Fibroblast of skin of scalp (primary cell): Measurements from ENCODE around the gene COL23A1.
"Not testable (repeated sequence)": the region's sequence is repeated elsewhere in the genome, so short reads cannot be mapped to it uniquely, and the experiment has no call there.

Source experiments
- DNase-seq: peaks from one replicate; pipeline ENCODE4 v3.0.0-alpha.2; 2013

The COL23A1 gene

DNA sequence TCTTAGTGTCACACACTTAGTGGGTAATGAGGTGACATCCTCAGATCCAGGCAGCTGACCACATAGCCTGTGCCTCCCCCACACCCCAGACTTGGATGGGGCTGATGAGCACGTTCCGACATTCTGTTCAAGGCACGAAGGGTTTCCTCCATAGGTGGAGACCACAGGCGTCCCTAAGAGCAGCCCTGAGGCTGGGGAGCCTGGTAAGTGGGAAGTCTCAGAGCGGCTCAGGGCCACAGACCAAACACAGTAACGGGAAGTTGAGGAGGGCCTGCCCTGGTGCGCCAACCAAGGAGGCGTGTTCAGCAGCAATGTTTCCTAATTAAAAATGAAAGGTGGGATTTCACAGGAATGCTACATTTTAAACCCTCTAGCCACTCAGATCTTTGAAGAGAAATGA, 255.3 kb downstream of the COL23A1 start:
- DNase-seq, result no peak

DNA sequence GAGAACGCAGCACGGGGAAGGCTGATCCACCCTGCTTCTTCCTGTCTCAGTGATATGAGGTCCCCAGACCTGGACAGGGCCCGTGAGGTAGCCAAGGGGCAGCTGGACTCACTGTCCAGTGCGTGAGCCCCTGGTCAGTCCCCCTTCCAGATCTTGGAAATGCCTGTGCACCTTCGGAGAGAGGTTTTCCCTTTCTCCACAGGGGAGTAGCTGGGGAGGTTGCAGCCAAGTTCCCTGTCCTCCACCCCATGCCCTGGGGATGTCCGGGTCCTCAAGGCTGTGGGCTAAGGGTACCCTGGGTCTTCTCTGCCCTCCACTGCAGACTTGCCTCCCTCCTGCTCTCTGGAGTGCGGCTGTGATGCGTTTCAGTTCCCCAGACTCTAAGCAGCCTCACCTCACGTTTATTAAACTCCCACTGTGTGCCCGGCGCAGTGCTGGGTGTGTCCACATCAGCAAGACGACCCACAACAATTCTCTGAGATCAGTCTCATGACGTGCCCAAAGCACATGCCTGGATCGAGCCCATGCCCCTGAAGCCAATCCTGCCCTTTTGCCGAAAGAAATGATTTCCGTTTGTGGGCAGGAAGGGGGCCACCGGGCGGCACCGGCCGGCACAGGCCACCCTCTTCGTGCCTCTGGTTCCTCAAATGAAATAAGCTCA, 256.2 kb downstream of the COL23A1 start:
- no peak for DNase-seq

DNA sequence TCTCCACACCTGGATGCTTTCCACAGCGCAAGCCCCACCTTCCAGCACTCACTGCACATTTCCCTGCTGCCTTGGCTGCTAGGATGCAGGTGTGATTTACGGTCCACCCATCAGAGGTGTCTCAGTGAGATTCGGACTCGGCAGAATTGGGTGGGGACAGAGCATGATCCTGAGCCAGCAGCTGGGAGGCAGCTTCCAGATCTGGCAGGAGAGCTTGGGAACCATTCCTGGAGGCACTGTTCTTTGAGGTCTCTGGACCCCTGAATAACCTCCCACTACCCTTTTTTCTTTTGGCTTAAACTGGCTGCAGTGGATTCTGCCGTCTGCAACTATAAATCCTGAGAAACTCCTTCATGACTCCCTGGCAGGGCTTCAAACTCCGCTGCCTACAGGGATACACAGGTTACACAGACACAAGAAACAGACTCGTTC, 258.0 kb downstream of the COL23A1 start:
- no peak for DNase-seq

DNA sequence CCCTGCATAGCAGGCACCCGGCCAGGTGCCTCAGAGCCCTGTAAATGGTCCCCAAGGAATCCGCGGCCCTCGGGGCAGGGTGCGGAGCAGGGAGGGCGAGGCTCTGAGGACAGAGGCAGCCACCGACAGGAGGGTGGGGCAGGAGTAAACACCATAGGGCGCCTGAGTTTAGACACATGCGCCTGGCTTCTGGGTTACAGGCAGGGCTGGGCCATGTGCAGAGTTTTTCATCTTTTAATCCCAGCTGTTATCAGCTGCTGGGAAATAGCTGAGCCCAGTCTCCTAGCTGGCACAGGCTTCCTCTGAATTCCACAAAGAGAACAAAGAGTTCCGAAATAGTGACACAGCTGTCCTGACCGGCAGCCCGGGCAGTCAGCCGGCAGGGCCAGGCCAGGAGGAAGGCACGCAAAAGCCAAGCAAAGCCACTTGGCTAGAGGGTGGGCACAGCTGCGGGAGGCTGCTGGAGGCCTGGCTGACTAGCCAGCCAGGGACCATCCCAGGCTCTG, 258.6 kb downstream of the COL23A1 start:
- no peak for DNase-seq

DNA sequence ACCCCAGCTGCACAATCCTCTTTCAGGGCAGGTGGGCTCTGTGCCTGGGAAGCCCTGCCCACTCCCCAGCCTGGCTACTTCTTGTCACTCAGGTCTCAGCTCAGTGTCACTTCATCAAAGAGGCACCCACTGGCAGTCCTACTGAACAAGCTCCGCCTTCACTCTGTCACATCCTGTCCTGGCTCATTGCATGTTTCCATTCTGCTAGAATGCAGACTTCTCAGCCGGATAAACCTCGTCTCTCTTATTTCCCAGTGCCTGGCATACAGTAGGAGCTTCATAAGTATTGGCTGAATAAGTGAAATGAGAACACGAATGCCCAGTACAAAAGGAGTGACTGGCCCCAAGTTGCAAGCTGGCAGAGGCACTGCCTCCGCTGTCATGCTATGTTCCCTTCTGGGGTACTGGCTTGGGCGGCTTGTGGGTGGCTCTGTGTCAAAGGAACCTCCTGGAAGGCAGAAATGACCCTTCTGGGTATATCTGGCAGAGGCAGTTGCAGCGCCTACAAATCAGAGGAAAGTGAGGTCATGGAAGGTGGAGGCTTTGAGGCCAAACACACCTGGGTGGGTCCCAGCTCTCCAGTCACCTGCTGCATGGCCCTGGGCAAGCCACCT, 259.3 kb downstream of the COL23A1 start:
- no peak for DNase-seq

DNA sequence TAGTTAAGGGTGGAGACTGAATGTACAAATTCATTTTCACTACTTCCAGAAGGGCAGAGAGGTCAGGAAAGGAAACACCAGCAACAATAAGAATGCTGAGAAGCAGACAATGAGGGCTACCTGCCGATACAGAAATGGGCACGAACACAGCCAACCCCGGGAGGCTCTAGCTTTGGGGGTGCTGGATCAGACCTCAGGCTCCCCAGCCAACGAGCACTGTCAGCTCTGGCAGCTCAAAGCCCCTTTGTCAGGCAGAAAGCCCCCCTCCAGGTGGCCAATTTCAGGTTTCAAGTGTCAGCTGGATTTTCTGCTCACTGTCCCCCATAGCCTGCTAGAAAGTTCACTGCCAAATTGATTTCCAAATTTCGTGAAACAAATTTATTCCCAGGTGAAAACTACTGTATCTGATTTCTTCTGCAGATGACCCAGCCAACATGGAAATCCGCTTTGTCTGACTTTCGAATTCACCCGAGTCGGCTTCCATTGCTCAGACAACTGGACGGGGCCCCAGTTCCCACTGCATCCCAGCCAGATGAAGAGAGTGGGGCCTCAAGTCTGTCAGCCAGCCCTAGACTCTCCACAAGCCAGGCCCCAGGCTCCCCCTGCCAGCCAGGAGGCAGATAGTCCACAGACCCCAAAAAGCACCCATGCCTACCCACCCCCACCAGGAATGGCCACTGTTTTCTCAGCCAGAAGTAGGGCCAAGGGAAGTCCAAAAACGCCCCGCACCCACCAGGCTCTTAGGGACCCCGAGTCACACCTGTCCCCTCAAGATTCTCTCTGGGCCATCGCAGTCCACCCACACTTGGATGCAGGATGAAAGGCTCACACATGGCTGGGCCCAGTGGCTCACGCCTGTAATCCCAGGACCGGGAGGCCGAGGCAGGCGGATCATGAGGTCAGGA, 261.1 kb downstream of the COL23A1 start:
- DNase-seq, result no peak

DNA sequence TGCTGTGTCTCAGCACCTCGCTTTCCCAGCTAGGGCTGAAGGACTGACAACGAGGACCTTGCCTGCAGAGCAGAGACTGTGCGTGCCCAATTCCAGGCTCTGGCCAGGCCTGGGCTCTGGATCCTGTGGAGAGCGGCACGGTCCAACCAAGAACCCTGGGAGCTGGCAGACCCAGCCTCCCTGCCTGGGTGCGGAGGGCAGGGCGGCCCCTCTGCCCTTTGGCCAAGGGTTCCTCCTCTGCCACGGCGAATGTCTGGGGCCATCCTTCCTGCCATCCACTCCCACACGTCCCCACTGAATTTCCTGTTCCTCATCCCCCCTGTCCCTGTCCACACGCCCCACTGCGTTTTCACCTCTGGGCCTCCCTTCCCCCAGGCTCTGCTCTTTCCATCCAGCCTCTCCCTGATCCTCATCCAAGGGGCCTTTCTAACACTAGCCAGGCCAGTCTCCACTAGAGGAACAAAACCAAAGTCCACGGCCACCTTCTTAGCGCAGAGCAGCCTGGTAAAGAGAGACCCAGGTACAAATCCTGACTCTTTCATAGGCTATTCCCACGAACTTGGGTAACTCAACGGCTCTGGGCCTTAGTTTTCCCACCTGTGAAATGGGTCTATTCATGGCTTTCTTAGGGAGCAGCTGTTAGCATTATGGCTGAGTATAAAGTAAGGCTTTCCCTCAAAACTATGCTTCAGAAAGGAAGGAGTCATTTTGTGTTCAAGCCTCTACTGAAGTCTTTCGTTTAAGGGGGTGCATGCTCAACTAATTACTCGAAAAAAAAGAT, 262.1 kb downstream of the COL23A1 start:
- DNase-seq, result no peak

DNA sequence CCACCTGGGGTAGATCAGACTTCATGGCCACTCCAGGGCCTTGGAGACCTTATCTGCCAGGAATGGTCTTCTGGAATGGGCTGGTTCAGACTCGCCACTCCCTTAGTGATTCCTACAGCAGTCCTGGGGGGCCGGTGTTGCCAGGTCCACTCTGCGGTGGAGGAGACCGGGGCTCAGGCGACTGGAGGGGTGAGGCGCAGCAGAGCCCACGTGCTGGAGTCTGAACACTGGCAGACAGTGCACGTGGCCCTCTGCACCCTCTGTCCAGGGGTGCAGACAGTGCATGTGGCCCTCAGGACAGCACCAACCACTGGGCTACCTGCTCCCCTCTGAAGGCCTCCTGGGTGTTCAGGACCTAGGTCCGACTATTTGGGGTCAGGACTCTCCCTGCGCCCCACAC, 262.7 kb downstream of the COL23A1 start:
- no peak for DNase-seq

DNA sequence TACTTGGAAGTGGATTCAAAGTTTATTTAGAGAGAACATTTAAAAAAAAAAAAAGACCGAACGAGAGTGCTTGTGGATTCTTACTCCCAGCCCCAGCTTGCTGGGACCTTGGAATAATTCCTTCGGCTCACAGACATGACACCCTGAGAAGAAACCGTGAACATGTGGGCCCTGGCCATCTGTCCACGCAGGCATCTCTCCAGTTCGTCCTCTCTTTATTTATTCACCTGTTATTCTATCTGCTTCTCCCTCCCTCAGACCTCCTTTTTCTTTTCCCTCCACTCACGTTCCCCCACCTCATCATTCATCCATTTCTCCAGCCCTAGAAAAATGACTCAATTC, 263.8 kb downstream of the COL23A1 start:
- DNase-seq, result no peak

DNA sequence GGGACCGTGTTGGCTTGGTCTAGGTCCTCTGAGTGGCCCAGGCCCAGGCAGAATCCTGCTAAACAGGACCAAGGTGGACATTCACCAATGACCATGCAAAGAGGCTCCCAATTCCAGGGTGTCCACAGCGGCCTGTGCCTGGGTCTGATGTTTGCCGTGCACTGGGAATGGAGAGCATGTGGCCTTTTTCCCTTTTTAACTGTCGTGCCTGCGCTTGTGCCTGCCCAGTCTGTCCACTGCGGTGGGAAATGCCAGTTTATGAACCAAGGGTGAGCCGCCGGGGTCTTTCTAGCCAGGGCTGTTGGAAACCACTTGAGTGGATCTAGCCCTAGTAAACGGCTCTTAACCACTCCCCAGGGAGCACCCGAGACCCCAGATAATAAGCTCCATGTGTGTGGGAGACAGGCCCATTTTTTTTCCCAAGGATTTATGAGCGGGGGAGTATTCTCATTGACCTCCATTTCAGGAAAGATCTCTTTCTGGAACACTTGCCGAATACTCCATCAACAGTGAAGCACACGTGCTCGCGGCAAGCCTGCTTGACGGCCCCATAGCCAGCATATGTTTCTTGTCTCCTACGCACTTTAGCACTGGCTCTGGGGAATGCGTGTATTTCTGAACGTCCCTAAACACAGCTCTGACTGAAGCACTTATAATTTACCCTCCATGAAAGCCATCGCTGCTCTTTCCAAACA, 264.4 kb downstream of the COL23A1 start:
- no peak for DNase-seq

DNA sequence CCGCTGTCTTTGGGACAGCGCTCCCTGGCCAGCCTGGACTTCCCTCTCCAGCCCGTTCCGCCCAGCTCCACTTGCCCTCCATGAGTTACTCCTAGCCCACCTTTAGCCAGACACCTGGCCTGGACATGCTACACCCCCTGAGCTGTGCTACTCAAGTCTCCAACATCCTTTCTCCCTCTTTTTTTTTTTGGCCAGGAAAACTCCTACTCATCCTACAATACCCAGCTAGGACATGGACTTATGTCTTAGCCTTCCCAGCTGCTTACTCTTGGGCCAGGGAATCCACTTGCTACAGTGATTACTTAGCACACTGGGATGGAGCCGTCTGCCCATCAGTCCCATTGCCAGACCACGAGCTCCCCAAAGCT, 264.9 kb downstream of the COL23A1 start:
- no peak for DNase-seq

DNA sequence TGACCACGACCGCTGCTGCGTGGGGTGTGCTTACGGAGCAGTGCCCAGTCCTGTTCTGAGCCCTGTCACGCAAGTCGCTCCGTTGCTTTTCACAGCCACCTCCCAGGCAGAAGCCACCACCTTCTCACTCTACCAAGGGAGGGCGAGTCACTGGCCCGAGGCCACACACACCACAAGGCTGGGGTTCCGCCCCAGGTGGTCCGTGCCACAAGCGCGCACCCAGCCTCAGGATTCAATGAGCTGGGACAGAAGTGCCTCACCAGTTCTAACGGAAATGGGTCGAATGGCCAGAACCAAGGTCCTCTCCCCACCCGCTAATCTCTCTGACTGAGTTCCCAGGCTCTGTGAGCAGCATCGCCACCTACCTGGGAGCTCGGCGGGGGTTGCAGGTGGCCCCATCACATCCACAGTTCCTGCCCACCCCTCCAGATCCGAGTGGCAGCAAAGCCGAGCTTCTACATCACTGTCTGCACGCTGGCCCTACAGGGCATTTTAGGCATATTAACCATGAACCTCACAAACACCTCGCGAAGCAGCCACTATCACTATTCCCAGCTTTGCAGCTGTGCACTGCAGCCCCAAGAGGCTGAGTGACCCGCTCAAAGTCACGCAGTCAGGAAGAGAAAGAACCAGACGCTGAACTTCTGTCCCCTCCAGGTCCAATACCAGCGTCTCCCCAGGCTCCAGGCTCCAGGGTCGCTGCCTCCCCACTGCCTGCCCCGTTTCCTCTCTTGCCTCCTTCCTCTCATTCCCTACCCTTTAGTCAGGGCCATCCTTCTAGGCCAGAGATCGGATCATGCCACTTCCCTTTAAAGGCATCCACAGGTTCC, 265.5 kb downstream of the COL23A1 start:
- DNase-seq, result no peak

DNA sequence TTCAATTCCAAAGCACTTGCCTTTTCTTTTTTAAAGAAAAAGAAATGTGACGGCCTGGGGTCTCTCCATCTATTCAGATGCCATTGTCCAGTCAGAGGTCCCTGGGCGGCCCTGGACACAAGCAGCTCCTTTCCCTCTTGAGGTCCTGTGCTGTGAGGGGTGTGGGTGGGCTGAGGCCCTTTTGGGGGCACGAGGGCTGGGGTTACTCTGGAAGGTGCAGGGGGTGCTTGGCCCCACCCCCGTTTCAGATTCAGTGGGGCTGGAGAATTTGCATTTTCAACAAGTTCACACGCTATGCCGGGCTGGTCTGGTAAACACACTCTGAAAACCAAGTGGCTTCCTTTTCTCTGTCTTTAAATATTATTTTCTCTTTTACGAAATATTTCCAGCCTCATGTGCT, 266.2 kb downstream of the COL23A1 start:
- no peak for DNase-seq

DNA sequence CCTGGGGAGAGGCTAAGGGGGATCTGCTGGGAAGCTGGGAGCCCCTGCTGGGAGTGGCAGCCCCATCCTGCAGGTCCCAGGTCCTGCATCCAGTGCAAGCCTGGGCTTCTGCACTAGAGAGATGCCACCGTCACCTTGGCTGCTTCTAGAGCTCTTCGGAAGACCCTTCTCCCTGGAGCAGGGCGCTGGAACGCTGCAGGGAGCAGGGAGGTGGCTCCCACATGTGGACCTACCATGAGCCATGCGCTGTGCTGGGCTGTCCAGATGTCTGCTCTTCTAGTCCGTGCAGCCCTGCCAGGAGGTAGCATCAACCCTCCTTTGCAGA, 266.7 kb downstream of the COL23A1 start:
- no peak for DNase-seq

DNA sequence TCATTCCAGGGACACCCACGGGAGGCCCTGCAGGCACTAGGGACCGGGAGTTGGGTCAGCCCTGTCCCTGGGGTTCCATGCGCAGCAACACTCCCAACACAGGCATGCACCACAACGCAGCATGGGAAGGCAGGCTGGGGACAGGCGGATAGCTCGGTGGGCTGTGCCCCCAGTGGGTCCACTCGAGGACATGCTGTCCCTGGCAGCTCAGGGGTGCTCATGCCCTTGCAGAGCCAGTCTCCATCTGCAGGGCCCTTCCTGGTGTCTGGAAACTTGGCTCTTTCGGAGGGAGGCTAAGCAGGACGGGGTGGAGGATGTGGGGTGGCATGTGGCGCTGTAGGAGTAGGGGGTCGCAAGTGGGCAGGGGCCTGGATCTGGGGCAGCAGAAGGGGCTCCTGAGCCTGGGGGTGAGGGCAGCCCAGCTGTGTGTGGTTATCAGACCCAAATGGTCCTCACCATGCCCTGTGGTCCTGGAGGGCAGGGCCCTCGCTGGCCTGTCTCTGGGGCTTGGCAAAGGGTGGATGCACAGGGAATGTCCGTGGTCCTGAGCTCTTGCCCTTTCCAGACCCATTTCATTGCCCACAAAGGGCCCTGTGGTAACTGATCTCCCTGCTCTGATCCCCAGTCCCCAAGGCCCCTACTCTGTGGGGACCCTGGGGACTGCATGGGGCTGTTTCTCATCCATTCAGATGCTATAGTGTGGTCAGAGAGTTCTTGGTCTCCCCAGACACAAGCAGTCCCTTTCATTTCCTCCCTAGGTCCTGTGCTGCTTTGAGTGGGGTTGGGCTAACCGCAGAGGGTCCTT, 267.3 kb downstream of the COL23A1 start:
- no peak for DNase-seq

DNA sequence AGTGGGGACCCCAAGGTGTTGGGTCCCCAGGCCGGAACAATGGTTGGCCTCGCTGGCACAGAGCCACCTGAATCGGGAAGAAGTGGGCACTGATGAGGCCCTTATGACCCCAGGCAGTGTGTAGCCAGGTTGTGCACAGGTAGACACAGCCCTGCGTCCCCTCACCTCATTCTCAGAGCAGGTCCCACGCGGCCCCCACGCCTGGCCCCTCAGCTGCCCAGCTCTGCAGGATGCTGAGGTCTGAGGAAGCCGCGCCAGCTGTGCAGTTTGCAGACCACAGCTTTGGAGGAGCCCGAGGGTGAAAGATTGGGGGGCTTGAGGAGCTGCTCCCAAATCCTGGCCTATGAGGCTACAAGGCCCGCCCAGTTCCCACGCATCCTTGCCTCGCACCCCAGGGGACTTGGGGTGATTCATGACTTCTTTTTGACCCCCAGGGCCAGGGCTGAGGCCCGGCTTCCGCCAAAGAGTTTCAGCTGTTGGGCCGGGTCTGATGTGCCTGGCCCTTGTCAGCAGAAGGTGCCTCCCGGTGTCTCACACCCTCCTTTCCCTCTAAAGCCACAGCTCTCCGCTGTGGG, 269.8 kb downstream of the COL23A1 start:
- peak; percentile 11 for DNase-seq

DNA sequence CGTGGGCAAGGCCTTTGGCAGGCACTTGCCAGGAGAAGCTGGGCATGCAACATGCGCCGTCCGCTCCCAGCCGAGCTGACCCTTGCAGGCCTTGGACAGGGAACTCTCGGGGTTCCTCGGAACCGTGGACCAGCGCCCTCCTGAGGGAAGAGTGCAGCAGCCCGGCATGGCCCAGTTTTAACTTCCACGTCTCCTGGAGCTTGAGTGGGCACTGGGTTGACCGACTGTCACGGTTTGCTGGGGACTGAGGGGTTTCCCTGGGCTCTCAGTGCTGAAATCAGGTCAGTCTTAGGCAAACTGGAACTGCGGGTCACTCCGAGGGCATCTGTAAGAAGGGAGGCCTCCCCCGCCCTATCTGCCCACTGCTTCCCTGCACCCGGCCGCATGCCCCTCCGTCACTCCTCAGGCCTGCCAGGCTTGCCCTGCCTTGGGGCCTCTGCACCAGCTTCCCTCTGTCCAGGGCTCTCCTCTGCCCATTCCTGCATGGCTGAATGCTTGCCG, 270.6 kb downstream of the COL23A1 start:
- DNase-seq, result no peak

DNA sequence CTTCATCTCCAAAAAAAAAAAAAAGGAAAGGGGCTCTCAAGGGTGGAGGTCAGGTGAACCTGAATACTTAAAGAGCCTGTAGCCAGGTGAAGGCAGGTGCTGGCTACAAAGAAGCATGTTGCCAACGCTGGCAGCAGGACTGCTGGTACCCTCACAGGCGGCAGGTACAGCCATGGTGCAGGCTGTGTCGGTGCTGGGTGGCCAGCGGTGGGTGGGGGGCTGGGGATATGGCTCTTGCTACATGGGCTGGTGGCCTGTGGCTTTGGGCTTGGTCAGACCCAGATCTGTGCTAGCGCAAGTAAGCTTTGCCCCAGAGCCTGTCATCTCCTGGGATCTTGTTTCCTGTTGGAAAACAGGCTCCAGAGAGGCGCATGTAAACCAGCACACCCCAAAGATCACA, 271.3 kb downstream of the COL23A1 start:
- DNase-seq, result no peak

DNA sequence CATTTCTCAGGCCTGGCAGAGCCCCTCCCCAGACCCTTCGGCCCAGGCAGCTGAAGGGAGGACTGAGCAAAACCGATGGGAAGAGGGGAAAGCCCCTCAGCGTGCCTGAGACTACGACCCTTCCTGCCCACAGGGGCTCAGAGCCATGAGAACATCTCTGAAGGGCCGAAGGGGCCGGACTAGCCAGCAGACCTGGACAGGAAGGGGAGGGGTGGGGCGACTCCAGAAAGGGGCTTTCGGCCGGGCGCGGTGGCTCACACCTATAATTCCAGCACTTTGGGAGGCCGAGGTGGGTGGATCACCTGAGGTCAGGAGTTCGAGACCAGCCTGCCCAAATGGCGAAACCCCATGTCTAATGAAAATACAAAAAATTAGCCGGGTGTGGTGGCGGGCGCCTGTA, 271.8 kb downstream of the COL23A1 start:
- DNase-seq, result no peak

DNA sequence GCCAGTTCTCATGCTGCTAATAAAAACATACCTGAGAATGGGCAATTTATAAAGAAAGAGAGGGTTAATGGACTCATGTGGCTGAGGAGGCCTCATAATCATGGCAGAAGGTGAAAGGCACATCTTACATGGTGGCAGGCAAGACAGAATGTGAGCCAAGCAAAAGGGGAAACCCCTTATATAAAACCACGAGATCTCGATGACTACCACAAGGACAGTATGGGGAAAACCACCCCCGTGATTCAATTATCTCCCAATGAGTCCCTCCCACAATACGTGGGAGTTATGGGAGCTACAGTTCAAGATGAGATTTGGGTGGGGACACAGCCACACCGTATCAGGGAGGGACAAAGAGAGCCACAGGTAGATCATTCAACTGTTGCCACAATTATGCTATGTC, 272.5 kb downstream of the COL23A1 start:
- not testable (repeated sequence) for DNase-seq
